ENCODE measurements around the gene JPH2.

GRCh38 chr20:44133424-44133823, 53.6 kb downstream of the JPH2 start:
- TF ChIP-seq, protein P1, sequence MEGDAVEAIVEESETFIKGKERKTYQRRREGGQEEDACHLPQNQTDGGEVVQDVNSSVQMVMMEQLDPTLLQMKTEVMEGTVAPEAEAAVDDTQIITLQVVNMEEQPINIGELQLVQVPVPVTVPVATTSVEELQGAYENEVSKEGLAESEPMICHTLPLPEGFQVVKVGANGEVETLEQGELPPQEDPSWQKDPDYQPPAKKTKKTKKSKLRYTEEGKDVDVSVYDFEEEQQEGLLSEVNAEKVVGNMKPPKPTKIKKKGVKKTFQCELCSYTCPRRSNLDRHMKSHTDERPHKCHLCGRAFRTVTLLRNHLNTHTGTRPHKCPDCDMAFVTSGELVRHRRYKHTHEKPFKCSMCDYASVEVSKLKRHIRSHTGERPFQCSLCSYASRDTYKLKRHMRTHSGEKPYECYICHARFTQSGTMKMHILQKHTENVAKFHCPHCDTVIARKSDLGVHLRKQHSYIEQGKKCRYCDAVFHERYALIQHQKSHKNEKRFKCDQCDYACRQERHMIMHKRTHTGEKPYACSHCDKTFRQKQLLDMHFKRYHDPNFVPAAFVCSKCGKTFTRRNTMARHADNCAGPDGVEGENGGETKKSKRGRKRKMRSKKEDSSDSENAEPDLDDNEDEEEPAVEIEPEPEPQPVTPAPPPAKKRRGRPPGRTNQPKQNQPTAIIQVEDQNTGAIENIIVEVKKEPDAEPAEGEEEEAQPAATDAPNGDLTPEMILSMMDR (IDR thresholded peaks at IDR 0.05), result no peak
- TF ChIP-seq TEAD4 (CRISPR knock-in tag; IDR thresholded peaks at IDR 0.05) (no peak), EMX1 (CRISPR knock-in tag; IDR thresholded peaks at IDR 0.05) (no peak), ATF1 (CRISPR knock-in tag; IDR thresholded peaks at IDR 0.05) (no peak), USF2 (CRISPR knock-in tag; IDR thresholded peaks at IDR 0.05) (no peak), GABPB1 (CRISPR knock-in tag; IDR thresholded peaks at IDR 0.05) (no peak), CREB1 (CRISPR knock-in tag; IDR thresholded peaks at IDR 0.05) (no peak), JUN (CRISPR knock-in tag; IDR thresholded peaks at IDR 0.05) (no peak), NR1H2 (CRISPR knock-in tag; IDR thresholded peaks at IDR 0.05) (no peak), RORB (CRISPR knock-in tag; IDR thresholded peaks at IDR 0.05) (no peak), MAX (CRISPR knock-in tag; IDR thresholded peaks at IDR 0.05) (no peak), ATF3 (CRISPR knock-in tag; conservative IDR thresholded peaks at IDR 0.05) (no peak), CREM (CRISPR knock-in tag; IDR thresholded peaks at IDR 0.05) (no peak)
- TF ChIP-seq, protein P2, sequence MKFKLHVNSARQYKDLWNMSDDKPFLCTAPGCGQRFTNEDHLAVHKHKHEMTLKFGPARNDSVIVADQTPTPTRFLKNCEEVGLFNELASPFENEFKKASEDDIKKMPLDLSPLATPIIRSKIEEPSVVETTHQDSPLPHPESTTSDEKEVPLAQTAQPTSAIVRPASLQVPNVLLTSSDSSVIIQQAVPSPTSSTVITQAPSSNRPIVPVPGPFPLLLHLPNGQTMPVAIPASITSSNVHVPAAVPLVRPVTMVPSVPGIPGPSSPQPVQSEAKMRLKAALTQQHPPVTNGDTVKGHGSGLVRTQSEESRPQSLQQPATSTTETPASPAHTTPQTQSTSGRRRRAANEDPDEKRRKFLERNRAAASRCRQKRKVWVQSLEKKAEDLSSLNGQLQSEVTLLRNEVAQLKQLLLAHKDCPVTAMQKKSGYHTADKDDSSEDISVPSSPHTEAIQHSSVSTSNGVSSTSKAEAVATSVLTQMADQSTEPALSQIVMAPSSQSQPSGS (CRISPR knock-in tag; IDR thresholded peaks at IDR 0.05; ENCODE audit: borderline replicate concordance, low read depth), result no peak

All from WTC11 (cell line).